ENCODE data around the gene HSPA12B. TPM values are rescaled to one million over a fixed set of nuclear protein-coding genes. Genes with fewer than 3 reads are reported as not detected.

The HSPA12B gene
- total RNA-seq, 1 experiment from 2014 or later, result not detected

DNA sequence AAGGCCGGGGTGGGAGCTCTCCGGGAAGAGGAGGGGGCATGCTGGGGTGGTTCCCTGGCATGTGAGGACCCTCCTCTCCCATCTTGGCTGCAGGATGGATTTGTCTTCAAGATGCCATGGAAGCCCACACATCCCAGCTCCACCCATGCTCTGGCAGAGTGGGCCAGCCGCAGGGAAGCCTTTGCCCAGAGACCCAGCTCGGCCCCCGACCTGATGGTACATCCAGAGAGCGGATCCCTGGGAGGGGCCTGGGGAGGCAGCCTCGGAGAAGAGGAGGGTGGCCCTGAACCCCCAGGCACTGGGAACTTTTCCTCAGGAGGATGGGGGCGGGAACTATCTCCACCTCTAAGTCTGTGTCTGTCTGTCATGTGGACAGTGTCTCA lies 68.4 kb downstream of the HSPA12B start:
- H3K9me3 ChIP-seq (ENCODE audit: low read depth, low read length, poor library complexity, severe bottlenecking), result no peaks in the 10 kb centered on the region
- no peak overlapping the region for H3K27ac ChIP-seq (ENCODE audit: low read depth, low read length, poor library complexity, severe bottlenecking)
- no peak for DNase-seq (ENCODE audit: low spot score)
- CTCF ChIA-PET, result no interaction called here
- H3K36me3 ChIP-seq (ENCODE audit: insufficient read depth, low read length, poor library complexity, severe bottlenecking), result peaks cover 85% of the 10 kb centered on the region
- POLR2A ChIA-PET (ENCODE audit: low non-redundant PET), result no interaction called here
- TF ChIP-seq EZH2 (IDR thresholded peaks at IDR 0.05; ENCODE audit: borderline replicate concordance, low read depth, low read length, poor library complexity, severe bottlenecking), result no peak
- no peak for TF ChIP-seq CTCF (conservative IDR thresholded peaks at IDR 0.05; ENCODE audit: low read depth, low read length)
- peaks cover 23% of the 10 kb centered on the region for H3K4me1 ChIP-seq (ENCODE audit: insufficient read depth, low read length, poor library complexity, severe bottlenecking)
- intact Hi-C loops (cut with micrococcal nuclease; ENCODE audit: unreplicated experiment), result no loop called here
- no peak overlapping the region for H3K4me3 ChIP-seq (ENCODE audit: low read depth, low read length, poor library complexity, severe bottlenecking)
- H3K27me3 ChIP-seq (replicated peaks; ENCODE audit: insufficient read depth, low read depth, low read length, poor library complexity), result no peaks in the 10 kb centered on the region
- no TSS peak for BruUV-seq (replicated peaks)

DNA sequence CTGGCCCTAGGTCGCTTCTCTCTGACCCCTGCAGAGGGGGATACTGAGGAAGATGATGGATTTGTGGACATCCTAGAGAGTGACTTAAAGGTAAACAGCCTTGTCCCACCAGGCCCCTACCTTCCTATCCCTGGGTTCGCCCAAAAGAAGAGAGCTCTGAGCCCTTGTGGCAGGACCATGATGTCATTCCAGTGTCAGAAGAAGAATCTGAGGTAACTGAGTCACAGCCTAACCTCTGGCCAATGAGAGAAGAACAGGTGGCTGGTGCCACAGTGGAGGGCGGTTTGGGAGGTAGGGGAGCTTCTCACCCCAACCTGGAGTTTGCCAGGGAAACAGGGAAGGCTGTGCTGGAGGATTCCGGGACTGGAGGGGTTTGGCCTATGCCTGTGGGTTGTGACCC lies 68.8 kb downstream of the HSPA12B start:
- H3K36me3 ChIP-seq (ENCODE audit: insufficient read depth, low read length, poor library complexity, severe bottlenecking), result peaks cover 89% of the 10 kb centered on the region
- CTCF ChIA-PET, result no interaction called here
- no peak overlapping the region for H3K27ac ChIP-seq (ENCODE audit: low read depth, low read length, poor library complexity, severe bottlenecking)
- TF ChIP-seq CTCF (conservative IDR thresholded peaks at IDR 0.05; ENCODE audit: low read depth, low read length) (no peak), EZH2 (IDR thresholded peaks at IDR 0.05; ENCODE audit: borderline replicate concordance, low read depth, low read length, poor library complexity, severe bottlenecking) (no peak)
- no peaks in the 10 kb centered on the region for H3K9me3 ChIP-seq (ENCODE audit: low read depth, low read length, poor library complexity, severe bottlenecking)
- H3K4me3 ChIP-seq (ENCODE audit: low read depth, low read length, poor library complexity, severe bottlenecking), result no peak overlapping the region
- H3K27me3 ChIP-seq (replicated peaks; ENCODE audit: insufficient read depth, low read depth, low read length, poor library complexity), result no peaks in the 10 kb centered on the region
- POLR2A ChIA-PET (ENCODE audit: low non-redundant PET), result no interaction called here
- intact Hi-C loops (cut with micrococcal nuclease; ENCODE audit: unreplicated experiment), result no loop called here
- H3K4me1 ChIP-seq (ENCODE audit: insufficient read depth, low read length, poor library complexity, severe bottlenecking), result peaks cover 23% of the 10 kb centered on the region
- no peak for DNase-seq (ENCODE audit: low spot score)
- BruUV-seq (replicated peaks), result no TSS peak

GRCh38 chr20:3801846-3802245 lies 69.4 kb downstream of the HSPA12B start:
- H3K4me3 ChIP-seq (ENCODE audit: low read depth, low read length, poor library complexity, severe bottlenecking), result no peak overlapping the region
- TF ChIP-seq CTCF (conservative IDR thresholded peaks at IDR 0.05; ENCODE audit: low read depth, low read length), result no peak
- no peak for TF ChIP-seq EZH2 (IDR thresholded peaks at IDR 0.05; ENCODE audit: borderline replicate concordance, low read depth, low read length, poor library complexity, severe bottlenecking)
- H3K4me1 ChIP-seq (ENCODE audit: insufficient read depth, low read length, poor library complexity, severe bottlenecking), result peaks cover 27% of the 10 kb centered on the region
- no TSS peak for BruUV-seq (replicated peaks)
- H3K27me3 ChIP-seq (replicated peaks; ENCODE audit: insufficient read depth, low read depth, low read length, poor library complexity), result no peaks in the 10 kb centered on the region
- ChIA-PET POLR2A (ENCODE audit: low non-redundant PET) (no interaction called here), CTCF (no interaction called here)
- intact Hi-C loops (cut with micrococcal nuclease; ENCODE audit: unreplicated experiment), result no loop called here
- no peaks in the 10 kb centered on the region for H3K9me3 ChIP-seq (ENCODE audit: low read depth, low read length, poor library complexity, severe bottlenecking)
- H3K27ac ChIP-seq (ENCODE audit: low read depth, low read length, poor library complexity, severe bottlenecking), result no peak overlapping the region
- peaks cover 93% of the 10 kb centered on the region for H3K36me3 ChIP-seq (ENCODE audit: insufficient read depth, low read length, poor library complexity, severe bottlenecking)
- DNase-seq (ENCODE audit: low spot score), result no peak

Other genes with a start within 250 kb of the HSPA12B start
- gene GFRA4, start 69.3 kb upstream of the HSPA12B start, total RNA-seq (2021), result not detected in 2 replicates
- not detected in 2 replicates for gene ADAM33, start 50.7 kb upstream of the HSPA12B start, total RNA-seq (2021)
- not detected in 2 replicates for gene SIGLEC1, start 20.1 kb upstream of the HSPA12B start, total RNA-seq (2021)
- 75.7 and 80.3 TPM in 2 replicates for gene ADISSP, start 35.1 kb downstream of the HSPA12B start, total RNA-seq (2021)
- 0.26 and 0.49 TPM in 2 replicates for gene SPEF1, start 48.8 kb downstream of the HSPA12B start, total RNA-seq (2021)
- 101 and 108 TPM in 2 replicates for gene CENPB, start 54.1 kb downstream of the HSPA12B start, total RNA-seq (2021)
- 113 and 119 TPM in 2 replicates for gene CDC25B, start 63.6 kb downstream of the HSPA12B start, total RNA-seq (2021)
- gene AP5S1, start 87.9 kb downstream of the HSPA12B start, total RNA-seq (2021), result 15.0 and 17.5 TPM in 2 replicates
- 28.2 and 32.4 TPM in 2 replicates for gene MAVS, start 114.1 kb downstream of the HSPA12B start, total RNA-seq (2021)
- gene PANK2, start 156.7 kb downstream of the HSPA12B start, total RNA-seq (2021), result 71.0 and 77.4 TPM in 2 replicates

Measured in A673 (cell line).